22Rv1 (cell line): ENCODE data around the gene OR52A1.

ENCODE experiments used
- ZFX ChIP-seq: fragments of 450-650 bp; IDR thresholded peaks from 2 replicates; pipeline ENCODE4 v1.6.1; 2017; ENCODE audit warnings: antibody characterized with exemption, borderline replicate concordance
- TF ChIP-seq, protein P1 (sequence below): fragments of 450-650 bp; IDR thresholded peaks from 2 replicates; pipeline ENCODE4 v1.5.1; 2017; ENCODE audit warnings: mild to moderate bottlenecking

DNA sequence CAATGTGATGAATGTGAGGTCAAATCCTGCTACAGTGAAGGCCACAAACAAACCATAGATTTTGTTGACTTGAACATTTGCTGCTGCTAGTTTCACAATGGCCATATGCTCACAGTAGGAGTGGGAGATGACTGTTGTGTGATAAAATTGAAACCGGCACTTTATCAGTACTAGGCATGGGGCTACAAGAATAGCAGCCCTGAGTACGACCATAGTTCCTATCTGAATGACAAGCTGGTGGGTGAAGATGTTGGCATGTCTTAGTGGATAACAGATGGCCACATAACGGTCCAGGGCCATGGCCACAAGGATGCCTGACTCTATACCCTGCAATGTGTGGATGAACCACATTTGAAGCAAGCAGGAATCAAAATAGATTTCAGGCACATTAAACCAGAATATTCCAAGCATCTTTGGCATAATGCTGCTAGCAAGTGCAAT is 2.8 kb downstream of the OR52A1 start:
- TF ChIP-seq, protein P1, sequence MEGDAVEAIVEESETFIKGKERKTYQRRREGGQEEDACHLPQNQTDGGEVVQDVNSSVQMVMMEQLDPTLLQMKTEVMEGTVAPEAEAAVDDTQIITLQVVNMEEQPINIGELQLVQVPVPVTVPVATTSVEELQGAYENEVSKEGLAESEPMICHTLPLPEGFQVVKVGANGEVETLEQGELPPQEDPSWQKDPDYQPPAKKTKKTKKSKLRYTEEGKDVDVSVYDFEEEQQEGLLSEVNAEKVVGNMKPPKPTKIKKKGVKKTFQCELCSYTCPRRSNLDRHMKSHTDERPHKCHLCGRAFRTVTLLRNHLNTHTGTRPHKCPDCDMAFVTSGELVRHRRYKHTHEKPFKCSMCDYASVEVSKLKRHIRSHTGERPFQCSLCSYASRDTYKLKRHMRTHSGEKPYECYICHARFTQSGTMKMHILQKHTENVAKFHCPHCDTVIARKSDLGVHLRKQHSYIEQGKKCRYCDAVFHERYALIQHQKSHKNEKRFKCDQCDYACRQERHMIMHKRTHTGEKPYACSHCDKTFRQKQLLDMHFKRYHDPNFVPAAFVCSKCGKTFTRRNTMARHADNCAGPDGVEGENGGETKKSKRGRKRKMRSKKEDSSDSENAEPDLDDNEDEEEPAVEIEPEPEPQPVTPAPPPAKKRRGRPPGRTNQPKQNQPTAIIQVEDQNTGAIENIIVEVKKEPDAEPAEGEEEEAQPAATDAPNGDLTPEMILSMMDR = no peak
- no peak for TF ChIP-seq ZFX
